Astrocyte (in vitro differentiated cells and primary cell): ENCODE measurements around the gene NCKAP5L. TPM values are rescaled to one million over a fixed set of nuclear protein-coding genes. Genes with fewer than 3 reads are reported as not detected.
A peak's percentile ranks its signal among the peaks of the same experiment; 100 is the strongest.

Experiments
- DNase-seq: peaks from one replicate; pipeline ENCODE4 v3.0.0-alpha.2; 2010; ENCODE audit warnings: low read depth
- FAIRE-seq: peaks from 2 replicates; lab custom pipeline; 2011; peaks lifted over from hg19 to GRCh38; lab: Jason Lieb, UNC
- H2AFZ ChIP-seq: 2 replicates; pipeline ENCODE4 v1.6.0; 2012; ENCODE audit warnings: low read depth, low read length, inconsistent platforms
- H3K27ac ChIP-seq: 2 replicates; pipeline ENCODE4 v1.5.1; 2011; ENCODE audit warnings: low read depth, low read length, inconsistent platforms
- H3K27me3 ChIP-seq: 2 replicates; pipeline ENCODE4 v1.6.0; 2011; ENCODE audit warnings: low read length, inconsistent platforms; ENCODE audit not compliant: insufficient read depth
- H3K36me3 ChIP-seq: 2 replicates; pipeline ENCODE4 v1.5.1; 2011; ENCODE audit warnings: low read length, inconsistent platforms; ENCODE audit not compliant: insufficient read depth
- H3K4me1 ChIP-seq: 2 replicates; pipeline ENCODE4 v1.5.1; 2011; ENCODE audit warnings: low read length, inconsistent platforms; ENCODE audit not compliant: insufficient read depth
- H3K4me2 ChIP-seq: 2 replicates; pipeline ENCODE4 v1.6.0; 2012; ENCODE audit warnings: low read length, inconsistent platforms
- H3K4me3 ChIP-seq: 2 replicates; pipeline ENCODE4 v1.5.1; 2011; ENCODE audit warnings: low read depth, mild to moderate bottlenecking, low read length, inconsistent platforms; ENCODE audit not compliant: insufficient read depth
- H3K79me2 ChIP-seq: 2 replicates; pipeline ENCODE4 v1.6.0; 2012; ENCODE audit warnings: mild to moderate bottlenecking, low read length, inconsistent platforms; ENCODE audit not compliant: insufficient read depth
- H3K9ac ChIP-seq: 2 replicates; pipeline ENCODE4 v1.6.0; 2012; ENCODE audit warnings: mild to moderate bottlenecking, low read length, inconsistent platforms
- H3K9me3 ChIP-seq: 2 replicates; pipeline ENCODE4 v1.5.1; 2012; ENCODE audit warnings: low read depth, mild to moderate bottlenecking, low read length, inconsistent platforms; ENCODE audit not compliant: insufficient read depth
- H4K20me1 ChIP-seq: 2 replicates; pipeline ENCODE4 v1.6.0; 2012; ENCODE audit warnings: low read length, inconsistent platforms; ENCODE audit not compliant: insufficient read depth
- H3K27ac Mint-ChIP-seq: one replicate; pipeline ENCODE4 v1.8.0; 2021; ENCODE audit warnings: mild to moderate bottlenecking, mixed read lengths; ENCODE audit not compliant: unreplicated experiment
- H3K27me3 Mint-ChIP-seq: one replicate; pipeline ENCODE4 v1.8.0; 2021; ENCODE audit warnings: low read depth, mixed read lengths; ENCODE audit not compliant: unreplicated experiment
- H3K36me3 Mint-ChIP-seq: one replicate; pipeline ENCODE4 v1.8.0; 2021; ENCODE audit warnings: low read depth, mixed read lengths; ENCODE audit not compliant: unreplicated experiment
- H3K4me1 Mint-ChIP-seq: one replicate; pipeline ENCODE4 v1.8.0; 2021; ENCODE audit warnings: low read depth, mixed read lengths; ENCODE audit not compliant: unreplicated experiment
- H3K4me3 Mint-ChIP-seq: one replicate; pipeline ENCODE4 v1.8.0; 2021; ENCODE audit warnings: mild to moderate bottlenecking, moderate library complexity, mixed read lengths; ENCODE audit not compliant: unreplicated experiment
- H3K9me3 Mint-ChIP-seq: one replicate; pipeline ENCODE4 v1.8.0; 2021; ENCODE audit warnings: mild to moderate bottlenecking, mixed read lengths; ENCODE audit not compliant: unreplicated experiment
- EZH2 ChIP-seq: IDR thresholded peaks from 2 replicates; pipeline ENCODE4 v1.6.1; 2012; ENCODE audit warnings: mild to moderate bottlenecking, low read length, inconsistent platforms; ENCODE audit not compliant: insufficient read depth
- total RNA-seq: library from RNA; stranded (reverse); gene quantifications from 2 replicates; pipeline ENCODE4 v1.2.1, GENCODE V29; 2021
- TF ChIP-seq, protein P1 (sequence below): IDR thresholded peaks from 2 replicates; pipeline ENCODE4 v1.5.1; 2011; ENCODE audit warnings: low read depth, mild to moderate bottlenecking, inconsistent platforms, low read length, moderate library complexity; ENCODE audit not compliant: insufficient read depth

NCKAP5L gene
- total RNA-seq, 1 donor from 2014 or later = 59.5 TPM

DNA sequence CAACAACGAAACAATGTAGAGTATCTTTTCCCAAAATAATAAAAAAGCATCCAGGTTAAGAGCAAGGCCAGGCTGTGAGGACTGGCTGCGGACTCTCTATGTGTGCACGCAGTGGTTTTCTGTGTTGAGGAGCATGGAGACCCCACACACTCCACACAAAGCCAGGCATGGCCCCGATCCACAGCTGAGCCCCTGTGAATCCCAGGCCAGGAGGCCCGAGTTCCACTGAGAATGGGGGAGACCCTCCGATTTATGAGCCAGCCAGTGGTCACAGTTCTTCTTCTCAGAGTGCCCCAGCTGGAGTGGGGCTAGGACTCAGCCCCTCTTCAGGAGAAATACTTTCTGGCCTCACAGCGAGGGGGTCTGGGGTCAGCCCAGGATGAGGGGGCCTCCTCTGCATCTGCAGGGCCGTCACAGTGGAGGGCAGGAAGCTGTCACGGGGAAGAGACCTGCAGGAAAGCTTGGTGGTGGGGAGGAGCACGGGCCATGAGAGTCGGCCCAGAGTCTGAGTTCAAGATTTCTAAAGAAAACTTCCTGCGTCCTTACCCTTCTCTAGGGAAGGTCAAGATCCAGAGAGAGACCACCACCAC is 20.1 kb downstream of the NCKAP5L start:
- H3K9me3 ChIP-seq = no peaks in the 10 kb centered on the region
- peaks cover 16% of the 10 kb centered on the region for H3K36me3 ChIP-seq
- no peak overlapping the region for H3K27ac ChIP-seq
- peaks cover 16% of the 10 kb centered on the region for H3K4me1 ChIP-seq
- Mint-ChIP-seq H3K9me3 (no peaks in the 10 kb centered on the region), H3K27ac (peak overlapping the region; percentile 91), H3K4me3 (peak overlapping the region; percentile 27), H3K27me3 (no peaks in the 10 kb centered on the region), H3K36me3 (peaks cover 28% of the 10 kb centered on the region), H3K4me1 (peaks cover 56% of the 10 kb centered on the region)
- H3K79me2 ChIP-seq = peaks cover 70% of the 10 kb centered on the region
- no peak overlapping the region for H3K4me3 ChIP-seq
- H3K9ac ChIP-seq = no peak overlapping the region
- peaks cover 94% of the 10 kb centered on the region for H4K20me1 ChIP-seq
- FAIRE-seq (no peak), DNase-seq (no peak)
- no peaks in the 10 kb centered on the region for H3K27me3 ChIP-seq
- TF ChIP-seq EZH2 = no peak
- TF ChIP-seq, protein P1, sequence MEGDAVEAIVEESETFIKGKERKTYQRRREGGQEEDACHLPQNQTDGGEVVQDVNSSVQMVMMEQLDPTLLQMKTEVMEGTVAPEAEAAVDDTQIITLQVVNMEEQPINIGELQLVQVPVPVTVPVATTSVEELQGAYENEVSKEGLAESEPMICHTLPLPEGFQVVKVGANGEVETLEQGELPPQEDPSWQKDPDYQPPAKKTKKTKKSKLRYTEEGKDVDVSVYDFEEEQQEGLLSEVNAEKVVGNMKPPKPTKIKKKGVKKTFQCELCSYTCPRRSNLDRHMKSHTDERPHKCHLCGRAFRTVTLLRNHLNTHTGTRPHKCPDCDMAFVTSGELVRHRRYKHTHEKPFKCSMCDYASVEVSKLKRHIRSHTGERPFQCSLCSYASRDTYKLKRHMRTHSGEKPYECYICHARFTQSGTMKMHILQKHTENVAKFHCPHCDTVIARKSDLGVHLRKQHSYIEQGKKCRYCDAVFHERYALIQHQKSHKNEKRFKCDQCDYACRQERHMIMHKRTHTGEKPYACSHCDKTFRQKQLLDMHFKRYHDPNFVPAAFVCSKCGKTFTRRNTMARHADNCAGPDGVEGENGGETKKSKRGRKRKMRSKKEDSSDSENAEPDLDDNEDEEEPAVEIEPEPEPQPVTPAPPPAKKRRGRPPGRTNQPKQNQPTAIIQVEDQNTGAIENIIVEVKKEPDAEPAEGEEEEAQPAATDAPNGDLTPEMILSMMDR = no peak
- no peak overlapping the region for H3K4me2 ChIP-seq
- no peak overlapping the region for H2AFZ ChIP-seq

DNA sequence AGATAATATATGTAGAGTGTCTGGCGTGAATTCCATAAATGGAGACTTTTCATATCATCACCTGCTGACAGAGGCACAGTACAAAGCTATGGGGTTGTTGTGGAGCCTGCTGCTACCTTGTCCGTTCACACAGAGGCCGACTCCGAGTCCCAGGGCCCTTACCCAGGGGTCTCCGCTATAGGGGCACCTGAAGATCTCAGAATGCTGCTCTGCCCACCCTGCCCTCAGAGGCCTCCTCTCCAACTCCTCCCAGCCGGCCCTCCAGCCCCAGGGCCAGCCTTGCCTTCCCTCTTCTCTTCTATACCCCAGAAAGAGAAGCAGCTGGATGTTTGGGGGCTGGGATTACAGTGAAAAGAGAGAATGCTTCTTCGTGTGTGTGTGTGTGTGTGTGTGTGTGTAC is 21.3 kb downstream of the NCKAP5L start:
- H3K4me3 Mint-ChIP-seq = no peak overlapping the region
- H3K27me3 ChIP-seq = no peaks in the 10 kb centered on the region
- H3K79me2 ChIP-seq = peaks cover 60% of the 10 kb centered on the region
- peaks cover 22% of the 10 kb centered on the region for H3K36me3 ChIP-seq
- H3K36me3 Mint-ChIP-seq = peaks cover 25% of the 10 kb centered on the region
- H3K9ac ChIP-seq = no peak overlapping the region
- H3K27ac Mint-ChIP-seq = peak overlapping the region; percentile 47
- H3K9me3 Mint-ChIP-seq = no peaks in the 10 kb centered on the region
- H3K4me1 Mint-ChIP-seq = peaks cover 53% of the 10 kb centered on the region
- TF ChIP-seq, protein P1 = no peak
- no peak for TF ChIP-seq EZH2
- FAIRE-seq (no peak), DNase-seq (no peak)
- H3K9me3 ChIP-seq = no peaks in the 10 kb centered on the region
- no peak overlapping the region for H3K4me3 ChIP-seq
- H4K20me1 ChIP-seq = peaks cover 92% of the 10 kb centered on the region
- H2AFZ ChIP-seq = no peak overlapping the region
- no peak overlapping the region for H3K27ac ChIP-seq
- H3K4me1 ChIP-seq = peaks cover 16% of the 10 kb centered on the region
- no peaks in the 10 kb centered on the region for H3K27me3 Mint-ChIP-seq
- H3K4me2 ChIP-seq = no peak overlapping the region

DNA sequence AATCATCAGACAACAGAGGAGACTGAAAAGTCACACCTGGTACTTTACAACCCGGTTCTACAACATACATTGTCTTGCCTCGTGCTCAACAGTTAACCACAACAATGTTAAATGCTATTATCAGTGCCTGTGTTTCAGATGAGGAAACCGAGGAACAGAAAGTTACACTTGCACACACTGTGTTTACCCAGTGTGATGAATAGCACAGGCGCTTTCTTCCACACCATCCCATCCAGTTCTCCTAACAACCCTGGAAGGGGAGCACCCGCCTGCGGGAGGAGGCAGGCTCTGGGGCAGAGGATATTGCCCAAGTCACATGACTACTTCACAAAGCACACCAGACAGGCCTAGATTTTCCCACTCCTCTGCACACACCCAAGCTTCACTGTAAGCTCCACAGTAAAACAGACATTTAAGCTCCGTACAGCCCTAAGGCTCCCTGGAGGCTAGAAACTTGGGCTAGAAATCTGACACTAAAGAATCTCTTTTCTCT is 21.8 kb downstream of the NCKAP5L start:
- peaks cover 48% of the 10 kb centered on the region for H3K4me1 Mint-ChIP-seq
- Histone ChIP-seq H3K36me3 (peaks cover 22% of the 10 kb centered on the region), H3K27ac (no peak overlapping the region), H2AFZ (no peak overlapping the region), H4K20me1 (peaks cover 91% of the 10 kb centered on the region), H3K79me2 (peaks cover 55% of the 10 kb centered on the region), H3K4me3 (no peak overlapping the region), H3K4me2 (no peak overlapping the region), H3K9ac (no peak overlapping the region), H3K27me3 (no peaks in the 10 kb centered on the region), H3K9me3 (no peaks in the 10 kb centered on the region), H3K4me1 (peaks cover 16% of the 10 kb centered on the region)
- peaks cover 23% of the 10 kb centered on the region for H3K36me3 Mint-ChIP-seq
- peak overlapping the region; percentile 58 for H3K27ac Mint-ChIP-seq
- no peak for FAIRE-seq
- no peaks in the 10 kb centered on the region for H3K27me3 Mint-ChIP-seq
- H3K9me3 Mint-ChIP-seq = no peaks in the 10 kb centered on the region
- no peak overlapping the region for H3K4me3 Mint-ChIP-seq
- DNase-seq = no peak
- TF ChIP-seq, protein P1 = no peak
- no peak for TF ChIP-seq EZH2
